Loucy (cell line): ENCODE measurements around the gene NOC4L.

Source experiments
- H2AFZ ChIP-seq: fragments of 200-600 bp; sonication (generic); 2 replicates; pipeline ENCODE4 v1.6.0; 2016; ENCODE audit warnings: antibody characterized with exemption, mild to moderate bottlenecking, low read length, moderate library complexity
- H3F3A ChIP-seq: fragments of 200-600 bp; 2 replicates; pipeline ENCODE4 v1.6.0; 2016; ENCODE audit warnings: antibody characterized with exemption, low read depth, mild to moderate bottlenecking
- H3K27me3 ChIP-seq: fragments of 200-600 bp; sonication (generic); 2 replicates; pipeline ENCODE4 v1.6.1; 2014; ENCODE audit warnings: low read length, mild to moderate bottlenecking; ENCODE audit not compliant: insufficient read depth, poor library complexity, severe bottlenecking
- H3K36me3 ChIP-seq: fragments of 200-600 bp; sonication (generic); 2 replicates; pipeline ENCODE4 v1.6.1; 2016; ENCODE audit warnings: low read length; ENCODE audit not compliant: insufficient read depth
- H3K4me1 ChIP-seq: fragments of 200-600 bp; sonication (generic); 2 replicates; pipeline ENCODE4 v1.5.1; 2014; ENCODE audit warnings: low read length, mild to moderate bottlenecking; ENCODE audit not compliant: insufficient read depth, poor library complexity, severe bottlenecking
- H3K4me2 ChIP-seq: fragments of 200-600 bp; sonication (generic); 2 replicates; pipeline ENCODE4 v1.6.0; 2014; ENCODE audit warnings: antibody characterized with exemption, low read length, low read depth, mild to moderate bottlenecking; ENCODE audit not compliant: poor library complexity, severe bottlenecking
- H3K4me3 ChIP-seq: fragments of 200-600 bp; sonication (generic); 2 replicates; pipeline ENCODE4 v1.5.1; 2014; ENCODE audit warnings: low read length, mild to moderate bottlenecking, mixed read lengths; ENCODE audit not compliant: poor library complexity, severe bottlenecking
- H3K79me2 ChIP-seq: fragments of 200-600 bp; sonication (generic); 2 replicates; pipeline ENCODE4 v1.6.1; 2014; ENCODE audit warnings: low read length; ENCODE audit not compliant: insufficient read depth
- H3K9ac ChIP-seq: fragments of 200-600 bp; sonication (generic); 2 replicates; pipeline ENCODE4 v1.6.0; 2014; ENCODE audit warnings: mild to moderate bottlenecking, low read depth, low read length, moderate library complexity; ENCODE audit not compliant: poor library complexity, severe bottlenecking
- H3K9me2 ChIP-seq: fragments of 200-600 bp; sonication (generic); replicated peaks from 2 replicates; pipeline ENCODE4 v1.6.1; 2016; ENCODE audit warnings: low read depth, low read length, mixed read lengths
- H3K9me3 ChIP-seq: fragments of 200-600 bp; sonication (generic); 2 replicates; pipeline ENCODE4 v1.6.1; 2014; ENCODE audit warnings: mild to moderate bottlenecking, antibody characterized with exemption, low read length, low read depth; ENCODE audit not compliant: insufficient read depth
- H4K20me1 ChIP-seq: fragments of 200-600 bp; sonication (generic); 2 replicates; pipeline ENCODE4 v1.6.0; 2014; ENCODE audit warnings: antibody characterized with exemption, low read length, mild to moderate bottlenecking; ENCODE audit not compliant: insufficient read depth, poor library complexity, severe bottlenecking
- CTCF ChIP-seq: fragments of 200-600 bp; sonication (generic); conservative IDR thresholded peaks from 2 replicates; pipeline ENCODE4 v1.5.1; 2014; ENCODE audit warnings: mild to moderate bottlenecking, antibody characterized with exemption, low read length
- EZH2phosphoT487 ChIP-seq: fragments of 200-600 bp; IDR thresholded peaks from 2 replicates; pipeline ENCODE4 v1.6.1; 2018; ENCODE audit warnings: antibody characterized with exemption, mild to moderate bottlenecking, moderate library complexity, borderline replicate concordance

The NOC4L gene

GRCh38 chr12:132121283-132121682, 23.0 kb upstream of the NOC4L start:
- Histone ChIP-seq H3K9me2 (no peaks in the 10 kb centered on the region), H3F3A (no peaks in the 10 kb centered on the region), H3K27me3 (no peaks in the 10 kb centered on the region), H3K9me3 (no peaks in the 10 kb centered on the region), H3K4me2 (no peak overlapping the region), H2AFZ (no peak overlapping the region), H3K4me3 (no peak overlapping the region), H3K79me2 (no peaks in the 10 kb centered on the region), H3K36me3 (peaks cover 26% of the 10 kb centered on the region; the same call in 1 of the 2 replicates), H4K20me1 (no peaks in the 10 kb centered on the region), H3K4me1 (no peaks in the 10 kb centered on the region), H3K9ac (no peak overlapping the region)
- TF ChIP-seq CTCF (no peak), EZH2phosphoT487 (no peak)

- Histone ChIP-seq H3K79me2 (no peaks in the 10 kb centered on the region), H3K36me3 (peaks cover 43% of the 10 kb centered on the region; the same call in 1 of the 2 replicates), H3K9me3 (no peaks in the 10 kb centered on the region), H3F3A (no peaks in the 10 kb centered on the region), H2AFZ (no peak overlapping the region), H3K4me2 (no peak overlapping the region), H4K20me1 (no peaks in the 10 kb centered on the region), H3K4me1 (no peaks in the 10 kb centered on the region), H3K4me3 (no peak overlapping the region), H3K9ac (no peak overlapping the region), H3K27me3 (no peaks in the 10 kb centered on the region), H3K9me2 (no peaks in the 10 kb centered on the region)
- TF ChIP-seq EZH2phosphoT487 (no peak), CTCF (no peak)
Measured at GRCh38 chr12:132123970-132124765, 20.1 kb upstream of the NOC4L start.

DNA sequence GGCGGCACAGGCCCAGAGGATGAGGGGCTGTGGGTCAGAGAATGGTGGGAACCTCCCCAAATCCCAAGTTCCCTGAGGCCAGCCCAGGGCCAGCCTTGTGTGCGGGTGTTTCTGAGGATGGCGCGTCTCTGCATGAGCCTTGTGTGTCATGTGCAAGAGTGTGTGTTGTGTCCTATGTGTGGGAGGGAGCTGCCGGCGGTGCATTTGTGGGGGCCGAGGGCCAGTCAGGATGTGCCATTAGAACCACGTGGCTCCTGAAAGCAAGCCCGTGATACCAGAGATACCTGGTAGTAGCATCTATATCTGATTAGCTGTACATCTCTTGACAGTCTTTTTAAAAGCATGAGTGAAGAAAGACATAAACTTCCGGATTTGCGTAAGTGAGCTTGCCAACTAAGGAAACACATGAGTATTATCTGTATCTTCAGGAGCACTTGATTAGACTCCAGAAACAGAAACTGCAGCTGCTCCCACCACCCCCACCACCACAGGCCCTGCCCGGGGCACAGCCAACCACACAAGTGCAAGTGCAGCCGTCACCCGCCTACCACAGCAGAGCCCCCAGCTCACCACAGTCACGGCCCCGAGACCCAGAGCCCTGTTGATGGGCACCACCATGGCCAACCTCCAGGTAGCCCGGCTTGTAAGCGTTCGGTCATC, 19.4 kb upstream of the NOC4L start:
- TF ChIP-seq EZH2phosphoT487 (no peak), CTCF (no peak)
- H3K9me3 ChIP-seq = no peaks in the 10 kb centered on the region
- no peaks in the 10 kb centered on the region for H3K4me1 ChIP-seq
- H3K36me3 ChIP-seq = peaks cover 43% of the 10 kb centered on the region; the same call in 1 of the 2 replicates
- H4K20me1 ChIP-seq = no peaks in the 10 kb centered on the region
- H3K9me2 ChIP-seq = no peaks in the 10 kb centered on the region
- no peaks in the 10 kb centered on the region for H3K27me3 ChIP-seq
- no peak overlapping the region for H3K4me3 ChIP-seq
- H3K9ac ChIP-seq = no peak overlapping the region
- H3K4me2 ChIP-seq = no peak overlapping the region
- H2AFZ ChIP-seq = no peak overlapping the region
- H3K79me2 ChIP-seq = no peaks in the 10 kb centered on the region
- no peaks in the 10 kb centered on the region for H3F3A ChIP-seq
